Fibroblast of the conjunctiva (primary cell): ENCODE results near the gene FUS.
"Not testable (repeated sequence)": the region's sequence is repeated elsewhere in the genome, so short reads cannot be mapped to it uniquely, and the experiment has no call there.

Source experiments
- DNase-seq: peaks from one replicate; pipeline ENCODE4 v3.0.0-alpha.2; 2010; ENCODE audit warnings: low read depth

Gene FUS

DNA sequence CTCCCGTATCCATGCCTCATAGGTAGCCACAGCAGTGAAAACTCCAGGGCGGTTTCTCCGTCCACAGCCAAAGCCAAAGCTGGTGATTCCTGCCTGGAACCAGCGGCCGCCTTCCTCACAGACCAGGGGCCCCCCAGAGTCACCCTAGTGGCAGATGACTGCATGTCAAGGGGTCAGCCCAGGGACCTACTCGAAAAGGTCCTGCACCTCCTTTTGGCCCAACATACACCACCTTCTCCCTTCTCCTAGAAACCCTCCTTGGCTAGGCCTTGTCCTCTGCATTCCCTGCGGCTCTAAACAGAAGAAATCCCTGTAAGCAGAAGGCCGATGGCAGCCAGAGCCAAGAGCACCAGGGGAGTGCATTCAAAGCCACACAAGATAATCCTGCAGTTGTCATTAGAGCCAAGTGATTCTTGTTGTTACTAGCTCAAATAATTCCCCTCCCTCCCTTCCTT, 36.2 kb upstream of the FUS start:
- no peak for DNase-seq

GRCh38 chr16:31144418-31144817, 35.5 kb upstream of the FUS start:
- not testable (repeated sequence) for DNase-seq

DNA sequence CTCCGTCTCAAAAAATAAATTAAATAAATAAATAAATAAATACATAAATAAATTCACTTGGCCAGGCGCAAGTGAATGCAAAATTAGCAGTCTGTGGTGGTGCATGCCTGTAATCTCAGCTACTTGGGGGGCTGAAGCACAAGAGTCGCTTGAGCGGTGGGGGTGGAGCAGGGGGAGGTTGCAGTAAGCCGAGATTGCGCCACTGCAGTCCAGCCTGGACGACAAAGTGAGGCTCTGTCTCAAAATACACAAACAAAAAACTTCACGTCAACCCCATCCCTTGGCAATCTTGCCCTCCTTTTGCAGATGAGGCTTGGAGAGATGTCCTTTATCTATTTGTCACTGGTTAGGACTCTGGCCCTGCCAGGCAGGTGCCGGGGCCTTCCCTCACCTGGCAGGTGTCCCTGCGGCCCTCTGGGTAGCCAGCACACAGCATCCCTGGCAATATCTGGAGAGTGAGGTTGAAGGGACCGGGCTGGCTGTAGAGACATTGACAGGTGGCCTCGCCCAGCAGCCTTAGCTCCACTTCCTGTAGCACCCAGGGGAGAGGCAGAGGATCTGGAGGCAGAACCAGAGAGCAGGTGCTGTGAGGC, 34.4 kb upstream of the FUS start:
- DNase-seq, result no peak

DNA sequence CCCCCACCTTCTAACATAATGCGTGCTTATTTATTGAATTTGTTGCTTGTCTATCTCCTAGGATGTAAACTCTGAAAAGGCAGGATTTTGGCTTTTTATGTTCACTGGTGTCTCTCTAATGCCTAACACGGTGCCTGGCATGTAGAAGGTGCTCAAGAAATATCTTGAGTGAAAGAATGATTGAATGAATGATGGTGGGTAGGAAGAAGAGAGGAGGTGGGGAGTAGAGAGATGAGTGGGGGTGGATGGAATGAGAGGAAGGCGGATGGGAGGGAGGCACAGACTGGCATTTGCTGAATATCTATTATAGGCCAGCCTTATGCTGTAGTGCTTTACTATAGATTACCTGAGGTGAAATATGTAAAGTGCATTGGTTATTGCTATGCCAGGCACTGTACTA, 32.4 kb upstream of the FUS start:
- DNase-seq, result no peak

GRCh38 chr16:31148281-31148728, 31.6 kb upstream of the FUS start:
- DNase-seq, result no peak

- no peak for DNase-seq
These were observed 31.0 kb upstream of the FUS start for GRCh38 chr16:31148896-31149295.

GRCh38 chr16:31149332-31149731, 30.6 kb upstream of the FUS start:
- no peak for DNase-seq

DNA sequence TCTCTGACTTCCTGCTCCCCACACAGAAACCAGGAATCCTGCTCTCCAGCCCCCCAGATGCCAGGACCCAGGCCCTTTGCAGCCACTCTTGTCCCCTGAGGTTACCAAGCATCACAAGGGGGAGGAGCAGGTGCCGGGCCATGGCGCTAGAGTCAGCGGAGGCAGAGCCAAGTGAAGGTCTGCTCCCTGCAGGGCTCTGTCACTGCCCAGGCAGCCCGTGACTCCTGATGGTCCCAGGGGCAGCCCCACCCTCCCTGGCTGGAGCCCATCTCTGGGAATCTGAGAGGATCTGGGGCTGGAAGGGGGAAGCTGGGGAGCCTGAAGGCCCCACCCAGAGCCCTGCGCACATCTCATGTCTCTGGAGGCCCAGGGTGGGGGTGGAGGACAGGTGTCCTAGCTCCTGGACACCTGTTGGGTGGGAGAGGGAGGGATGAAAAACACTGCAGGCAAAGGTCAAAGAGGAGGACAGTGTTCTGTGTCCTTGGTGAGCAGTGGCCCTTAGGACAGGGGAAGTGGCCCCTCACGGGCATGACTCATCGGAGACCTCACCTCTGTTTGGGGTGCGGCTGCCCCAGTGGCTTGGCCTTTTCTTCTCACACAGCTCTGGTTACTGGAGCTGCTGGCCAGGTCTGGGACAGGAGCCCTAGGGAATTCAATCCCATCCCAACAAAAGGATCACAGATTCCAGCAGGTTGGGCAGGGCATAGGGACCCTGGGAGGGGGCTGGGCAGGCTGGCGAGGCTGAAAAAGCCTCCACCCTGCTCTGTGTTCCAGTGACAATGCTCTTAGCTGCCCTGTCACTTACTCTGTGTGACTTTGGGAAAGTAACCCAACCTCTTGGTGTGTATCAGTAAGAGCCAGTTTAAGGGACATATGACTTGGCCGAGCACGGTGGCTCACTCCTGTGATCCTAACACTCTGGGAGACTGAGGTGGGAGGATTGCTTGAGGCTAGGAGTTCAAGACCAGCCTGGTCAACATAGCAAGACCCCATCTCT, 29.7 kb upstream of the FUS start, which contains the start of gene PRSS36:
Gene PRSS36 (minus strand): TSS at position 173 of the 997 bp plus-strand sequence. CDS start 31 bp downstream, at position 142.
- DNase-seq, result no peak

GRCh38 chr16:31150976-31151375, 29.0 kb upstream of the FUS start:
- DNase-seq, result not testable (repeated sequence)

- DNase-seq, result no peak
These were observed 22.8 kb upstream of the FUS start for GRCh38 chr16:31157136-31157535.

- no peak for DNase-seq
These were observed 12.6 kb upstream of the FUS start for GRCh38 chr16:31167315-31167714.

- no peak for DNase-seq
These were observed 11.1 kb upstream of the FUS start for GRCh38 chr16:31168848-31169247.

DNA sequence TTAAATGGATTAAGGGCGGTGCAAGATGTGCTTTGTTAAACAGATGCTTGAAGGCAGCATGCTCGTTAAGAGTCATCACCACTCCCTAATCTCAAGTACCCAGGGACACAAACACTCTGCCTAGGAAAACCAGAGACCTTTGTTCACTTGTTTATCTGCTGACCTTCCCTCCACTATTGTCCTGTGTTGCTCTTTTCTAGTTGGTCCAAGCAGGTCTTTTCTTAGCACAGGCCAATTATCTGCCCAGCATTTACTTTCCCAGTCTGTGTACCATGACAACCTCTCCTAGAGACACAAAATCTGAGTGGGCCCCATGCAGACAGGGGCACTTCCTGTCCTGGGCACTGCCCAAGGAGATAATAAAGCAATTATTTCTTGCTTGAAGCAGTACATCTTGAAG, 9.9 kb upstream of the FUS start:
- DNase-seq, result not testable (repeated sequence)

DNA sequence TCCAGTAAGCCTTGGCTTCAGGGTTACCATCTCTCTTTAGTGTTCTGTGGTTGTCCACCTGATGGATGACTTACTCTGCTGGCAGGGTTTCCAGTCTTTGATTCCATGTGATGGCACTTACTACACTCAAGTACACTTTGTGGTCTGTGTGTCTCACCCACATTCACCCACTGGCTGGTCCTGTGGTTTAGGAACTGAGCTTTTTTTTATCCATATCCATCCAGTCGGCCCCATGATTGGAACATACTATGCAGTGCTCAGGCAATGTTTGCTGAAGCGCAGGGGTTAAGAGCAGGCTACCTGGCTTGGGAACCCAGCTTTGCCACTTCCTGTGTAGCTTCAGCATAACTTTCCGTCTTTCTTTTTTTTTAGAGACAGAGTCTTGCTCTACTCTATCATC, 2.8 kb upstream of the FUS start:
- no peak for DNase-seq

DNA sequence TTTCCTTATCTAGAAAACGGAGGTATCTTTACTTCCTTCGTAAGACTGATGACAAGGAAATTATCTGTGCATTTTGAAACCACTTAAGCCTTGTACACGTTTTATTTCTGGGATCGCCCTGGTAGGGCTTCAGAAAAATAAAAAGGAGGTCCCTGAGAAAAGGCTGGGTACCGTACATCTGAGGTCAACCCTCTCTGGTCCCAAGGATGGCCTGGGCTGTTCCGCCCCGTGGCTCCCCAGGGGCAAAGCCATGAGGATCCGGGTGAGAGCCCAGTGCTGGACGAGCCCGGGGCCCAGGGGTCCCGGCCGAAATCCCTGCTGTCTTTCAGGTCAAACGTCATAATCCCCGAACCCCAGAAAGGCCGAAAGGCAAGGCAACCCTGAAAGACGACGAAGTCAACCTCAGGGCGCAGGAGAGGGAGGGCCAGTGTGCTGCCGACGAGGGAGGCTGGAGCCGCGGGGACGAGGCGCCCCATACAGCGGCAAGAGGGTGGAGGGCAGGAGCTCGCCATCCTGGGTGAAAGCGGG, 656 bp upstream of the FUS start:
- no peak for DNase-seq

GRCh38 chr16:31181102-31181830, 1.3 kb downstream of the FUS start:
- DNase-seq, result no peak

- no peak for DNase-seq
These were observed 2.5 kb downstream of the FUS start for GRCh38 chr16:31182391-31182790.

- DNase-seq, result no peak
These were observed 3.8 kb downstream of the FUS start for GRCh38 chr16:31183432-31184428.

DNA sequence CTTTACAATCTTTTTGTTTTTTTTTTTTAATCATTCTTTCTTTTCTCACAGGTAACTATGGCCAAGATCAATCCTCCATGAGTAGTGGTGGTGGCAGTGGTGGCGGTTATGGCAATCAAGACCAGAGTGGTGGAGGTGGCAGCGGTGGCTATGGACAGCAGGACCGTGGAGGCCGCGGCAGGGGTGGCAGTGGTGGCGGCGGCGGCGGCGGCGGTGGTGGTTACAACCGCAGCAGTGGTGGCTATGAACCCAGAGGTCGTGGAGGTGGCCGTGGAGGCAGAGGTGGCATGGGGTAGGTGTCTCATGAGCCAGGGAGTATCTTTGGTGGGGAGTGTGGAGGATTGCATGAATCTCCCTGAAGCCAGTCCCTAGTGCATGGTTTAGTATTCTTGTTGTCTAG, 4.9 kb downstream of the FUS start:
- DNase-seq, result no peak

- no peak for DNase-seq
These were observed 5.4 kb downstream of the FUS start for GRCh38 chr16:31185339-31185738.

DNA sequence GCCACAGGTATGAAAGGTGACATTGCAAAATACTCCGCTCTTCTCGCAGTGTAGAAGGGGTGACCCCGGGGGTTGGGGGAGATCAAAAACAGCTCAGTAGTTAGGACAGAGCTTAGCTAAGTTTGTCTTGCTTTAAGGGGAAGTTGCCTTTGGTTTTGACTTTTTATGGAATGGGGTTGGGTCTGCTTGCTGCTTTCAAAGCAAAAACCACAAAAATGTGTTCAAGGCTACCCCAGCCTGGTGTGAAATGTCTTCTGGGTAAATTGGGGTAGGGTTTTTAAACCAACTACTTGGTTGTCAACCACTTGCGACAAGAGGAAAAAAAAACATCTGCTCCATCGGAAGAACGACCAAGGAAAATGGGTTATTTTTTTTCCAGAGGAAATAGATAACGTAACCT, 6.2 kb downstream of the FUS start:
- DNase-seq, result no peak
